Breast epithelium (tissue), 3 donors: ENCODE data around the gene NR1H2.

Experiments
- POLR2A ChIP-seq: fragments of 450-650 bp; IDR thresholded peaks from one replicate; pipeline ENCODE4 v1.6.1; 2016; ENCODE audit warnings: antibody characterized with exemption, mild to moderate bottlenecking, moderate library complexity
- POLR2AphosphoS5 ChIP-seq, 3 donors: sonication (generic); formaldehyde crosslinking; IDR thresholded peaks; one replicate each; pipeline ENCODE4 v1.6.1; 2017; ENCODE audit warnings: antibody characterized with exemption in 3 of 3
- TF ChIP-seq, protein P1 (sequence below), 3 donors: fragments of 450-650 bp; IDR thresholded peaks; one replicate each; pipeline ENCODE4 v1.5.1; 2016 to 2017; ENCODE audit warnings: antibody characterized with exemption in 3 of 3, mild to moderate bottlenecking in 3 of 3, moderate library complexity in 3 of 3

DNA sequence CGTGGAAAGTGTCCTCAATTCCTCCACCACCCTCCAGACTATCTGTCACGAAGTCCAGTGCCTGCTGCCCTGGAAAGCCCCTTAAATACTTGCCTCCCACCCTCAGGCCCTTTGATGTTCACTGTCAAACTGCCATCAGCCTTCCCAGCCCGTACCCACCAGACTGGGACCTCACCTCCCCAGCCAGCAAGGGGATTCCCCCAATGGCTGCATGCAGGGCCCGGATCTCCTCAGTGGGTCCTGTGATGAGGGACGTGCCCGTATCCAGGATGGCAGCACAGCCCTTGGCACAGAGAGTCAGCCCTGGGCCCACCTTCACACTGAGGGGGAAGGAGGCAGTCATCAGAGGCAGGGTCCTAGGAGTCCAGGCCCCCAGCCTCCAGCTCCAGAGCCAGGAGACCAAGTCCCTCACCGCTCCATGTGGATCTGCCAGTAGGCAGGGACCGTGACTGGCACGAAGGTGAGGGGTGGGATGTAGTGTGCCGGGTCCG lies 16.9 kb upstream of the NR1H2 start:
- TF ChIP-seq, protein P1, sequence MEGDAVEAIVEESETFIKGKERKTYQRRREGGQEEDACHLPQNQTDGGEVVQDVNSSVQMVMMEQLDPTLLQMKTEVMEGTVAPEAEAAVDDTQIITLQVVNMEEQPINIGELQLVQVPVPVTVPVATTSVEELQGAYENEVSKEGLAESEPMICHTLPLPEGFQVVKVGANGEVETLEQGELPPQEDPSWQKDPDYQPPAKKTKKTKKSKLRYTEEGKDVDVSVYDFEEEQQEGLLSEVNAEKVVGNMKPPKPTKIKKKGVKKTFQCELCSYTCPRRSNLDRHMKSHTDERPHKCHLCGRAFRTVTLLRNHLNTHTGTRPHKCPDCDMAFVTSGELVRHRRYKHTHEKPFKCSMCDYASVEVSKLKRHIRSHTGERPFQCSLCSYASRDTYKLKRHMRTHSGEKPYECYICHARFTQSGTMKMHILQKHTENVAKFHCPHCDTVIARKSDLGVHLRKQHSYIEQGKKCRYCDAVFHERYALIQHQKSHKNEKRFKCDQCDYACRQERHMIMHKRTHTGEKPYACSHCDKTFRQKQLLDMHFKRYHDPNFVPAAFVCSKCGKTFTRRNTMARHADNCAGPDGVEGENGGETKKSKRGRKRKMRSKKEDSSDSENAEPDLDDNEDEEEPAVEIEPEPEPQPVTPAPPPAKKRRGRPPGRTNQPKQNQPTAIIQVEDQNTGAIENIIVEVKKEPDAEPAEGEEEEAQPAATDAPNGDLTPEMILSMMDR (IDR thresholded peaks at IDR 0.05), result no peak
- TF ChIP-seq POLR2A, result no peak
- TF ChIP-seq POLR2AphosphoS5 (IDR thresholded peaks at IDR 0.05), result no peak
